OCI-LY1 (cell line): ENCODE measurements around the gene EFS.

ENCODE experiments used
- EZH2 ChIP-seq: fragments of 200-600 bp; sonication (generic), shearing (Covaris generic); IDR thresholded peaks from 2 replicates; pipeline ENCODE4 v1.8.0; 2017; ENCODE audit warnings: borderline replicate concordance, mixed run types, mild to moderate bottlenecking, antibody characterized with exemption, low read length, moderate library complexity, mixed read lengths
- TF ChIP-seq, protein P1 (sequence below): fragments of 200-600 bp; sonication (generic), shearing (Covaris generic); IDR thresholded peaks from 2 replicates; pipeline ENCODE4 v1.5.1; 2017; ENCODE audit warnings: mild to moderate bottlenecking, antibody characterized with exemption, low read length, moderate library complexity, mixed read lengths

- TF ChIP-seq, protein P1, sequence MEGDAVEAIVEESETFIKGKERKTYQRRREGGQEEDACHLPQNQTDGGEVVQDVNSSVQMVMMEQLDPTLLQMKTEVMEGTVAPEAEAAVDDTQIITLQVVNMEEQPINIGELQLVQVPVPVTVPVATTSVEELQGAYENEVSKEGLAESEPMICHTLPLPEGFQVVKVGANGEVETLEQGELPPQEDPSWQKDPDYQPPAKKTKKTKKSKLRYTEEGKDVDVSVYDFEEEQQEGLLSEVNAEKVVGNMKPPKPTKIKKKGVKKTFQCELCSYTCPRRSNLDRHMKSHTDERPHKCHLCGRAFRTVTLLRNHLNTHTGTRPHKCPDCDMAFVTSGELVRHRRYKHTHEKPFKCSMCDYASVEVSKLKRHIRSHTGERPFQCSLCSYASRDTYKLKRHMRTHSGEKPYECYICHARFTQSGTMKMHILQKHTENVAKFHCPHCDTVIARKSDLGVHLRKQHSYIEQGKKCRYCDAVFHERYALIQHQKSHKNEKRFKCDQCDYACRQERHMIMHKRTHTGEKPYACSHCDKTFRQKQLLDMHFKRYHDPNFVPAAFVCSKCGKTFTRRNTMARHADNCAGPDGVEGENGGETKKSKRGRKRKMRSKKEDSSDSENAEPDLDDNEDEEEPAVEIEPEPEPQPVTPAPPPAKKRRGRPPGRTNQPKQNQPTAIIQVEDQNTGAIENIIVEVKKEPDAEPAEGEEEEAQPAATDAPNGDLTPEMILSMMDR: no peak
- TF ChIP-seq EZH2: no peak
Measured at GRCh38 chr14:23405516-23406025, 40.6 kb upstream of the EFS start.
